Progenitor cell of endocrine pancreas (in vitro differentiated cells): Measurements from ENCODE around the gene TMEM164. TPM values are rescaled to one million over a fixed set of nuclear protein-coding genes. Genes with fewer than 3 reads are reported as not detected.
A peak's percentile ranks its signal among the peaks of the same experiment; 100 is the strongest.

Experiments
- DNase-seq: peaks from one replicate; pipeline ENCODE4 v3.0.0; 2021; ENCODE audit warnings: low spot score; ENCODE audit not compliant: unreplicated experiment
- H3K27ac Mint-ChIP-seq: 2 replicates; pipeline ENCODE4 v1.8.0; 2021; ENCODE audit warnings: mild to moderate bottlenecking, moderate library complexity, mixed read lengths
- H3K27me3 Mint-ChIP-seq: 2 replicates; pipeline ENCODE4 v1.8.0; 2021; ENCODE audit warnings: mixed read lengths
- H3K36me3 Mint-ChIP-seq: 2 replicates; pipeline ENCODE4 v1.8.0; 2022; ENCODE audit warnings: mixed read lengths; ENCODE audit not compliant: insufficient read depth
- H3K4me1 Mint-ChIP-seq: 2 replicates; pipeline ENCODE4 v1.8.0; 2021; ENCODE audit warnings: low read depth, mixed read lengths
- H3K4me3 Mint-ChIP-seq: 2 replicates; pipeline ENCODE4 v1.8.0; 2021; ENCODE audit warnings: low read depth, mild to moderate bottlenecking, moderate library complexity, mixed read lengths
- H3K9me3 Mint-ChIP-seq: 2 replicates; pipeline ENCODE4 v1.8.0; 2021; ENCODE audit warnings: low read depth, mixed read lengths
- CTCF ChIP-seq: fragments of 200-600 bp; sonication (generic); IDR thresholded peaks from one replicate; pipeline ENCODE4 v1.5.0; 2021; ENCODE audit warnings: antibody characterized with exemption, mild to moderate bottlenecking; ENCODE audit not compliant: unreplicated experiment
- total RNA-seq: library from RNA; stranded (reverse); gene quantifications from 2 replicates; pipeline ENCODE4 v1.2.1, GENCODE V29; 2021

The TMEM164 gene
- total RNA-seq, 1 donor from 2014 or later, result 109 TPM

DNA sequence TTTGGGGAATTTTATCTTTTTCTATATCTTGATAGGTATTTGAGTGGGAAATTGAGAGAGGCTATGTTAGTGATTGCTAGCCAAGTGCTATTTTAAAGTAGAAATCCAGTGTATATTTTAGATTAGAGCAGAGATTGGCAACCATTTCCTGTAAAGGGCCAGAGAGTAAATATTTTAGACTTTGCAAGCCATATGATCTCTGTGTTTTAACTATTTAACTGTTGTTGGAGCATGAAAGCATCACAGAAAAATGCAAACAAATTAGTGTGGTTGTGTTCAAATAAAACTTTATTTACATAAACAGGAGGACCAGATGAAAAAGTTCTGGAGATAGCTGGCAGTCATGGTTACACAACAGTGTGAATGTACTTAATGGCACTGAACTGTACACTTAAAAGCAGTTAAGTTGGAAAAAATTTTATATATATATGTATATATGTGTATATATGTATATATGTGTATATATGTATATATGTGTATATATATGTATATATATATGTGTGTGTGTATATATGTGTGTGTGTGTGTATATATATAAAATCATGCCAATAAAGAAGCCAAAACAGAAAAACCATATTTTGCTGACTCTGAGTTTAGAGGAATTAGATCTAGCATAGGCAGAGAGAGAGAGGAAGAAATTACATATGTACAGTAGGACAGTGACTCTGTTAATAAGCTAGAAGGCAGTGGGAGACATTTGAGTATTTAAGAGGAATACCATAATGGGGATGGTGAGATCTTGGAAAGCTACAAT, 83.4 kb downstream of the TMEM164 start:
- H3K4me3 Mint-ChIP-seq, result no peak overlapping the region
- peaks cover 4% of the 10 kb centered on the region for H3K36me3 Mint-ChIP-seq
- no peaks in the 10 kb centered on the region for H3K27me3 Mint-ChIP-seq
- H3K27ac Mint-ChIP-seq, result peak overlapping the region; percentile 8
- peaks cover 23% of the 10 kb centered on the region for H3K4me1 Mint-ChIP-seq
- no peaks in the 10 kb centered on the region for H3K9me3 Mint-ChIP-seq
- no peak for TF ChIP-seq CTCF
- DNase-seq, result no peak

DNA sequence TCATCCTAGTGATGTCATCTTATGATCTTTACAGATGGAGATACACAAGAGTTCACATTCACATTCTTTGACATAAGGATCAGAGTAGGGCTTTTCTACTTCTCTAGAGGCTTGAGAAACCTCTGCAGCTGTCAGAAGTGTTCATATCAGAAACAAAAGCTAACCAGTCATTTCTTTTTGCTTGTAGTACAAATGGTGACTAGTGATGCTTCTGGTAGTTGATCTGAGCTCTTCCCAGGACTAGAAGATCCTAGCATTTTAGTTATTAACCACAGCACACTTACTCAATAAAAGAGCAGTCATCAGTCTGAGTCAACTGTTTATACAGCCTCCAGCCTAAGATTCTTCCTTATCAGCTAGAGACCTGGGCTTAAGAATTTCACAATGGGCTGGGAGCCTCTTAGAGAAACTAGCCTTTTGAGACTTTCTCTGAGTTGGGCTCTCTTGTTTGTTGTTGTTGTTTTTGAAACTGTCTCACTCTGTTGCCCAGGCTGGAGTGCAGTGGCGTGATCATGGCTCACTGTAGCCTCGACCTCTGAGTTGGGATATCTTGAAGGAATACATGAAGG, 84.1 kb downstream of the TMEM164 start:
- Mint-ChIP-seq H3K36me3 (peaks cover 8% of the 10 kb centered on the region), H3K4me1 (peaks cover 23% of the 10 kb centered on the region), H3K4me3 (no peak overlapping the region), H3K27me3 (no peaks in the 10 kb centered on the region), H3K9me3 (peaks cover 3% of the 10 kb centered on the region), H3K27ac (peak overlapping the region; percentile 93)
- no peak for TF ChIP-seq CTCF
- DNase-seq, result no peak

GRCh38 chrX:110087485-110088356, 84.8 kb downstream of the TMEM164 start:
- no peak for TF ChIP-seq CTCF
- Mint-ChIP-seq H3K4me3 (no peak overlapping the region), H3K4me1 (peaks cover 23% of the 10 kb centered on the region), H3K9me3 (peaks cover 3% of the 10 kb centered on the region), H3K27ac (peak overlapping the region; percentile 93), H3K27me3 (no peaks in the 10 kb centered on the region), H3K36me3 (peaks cover 11% of the 10 kb centered on the region)
- no peak for DNase-seq

DNA sequence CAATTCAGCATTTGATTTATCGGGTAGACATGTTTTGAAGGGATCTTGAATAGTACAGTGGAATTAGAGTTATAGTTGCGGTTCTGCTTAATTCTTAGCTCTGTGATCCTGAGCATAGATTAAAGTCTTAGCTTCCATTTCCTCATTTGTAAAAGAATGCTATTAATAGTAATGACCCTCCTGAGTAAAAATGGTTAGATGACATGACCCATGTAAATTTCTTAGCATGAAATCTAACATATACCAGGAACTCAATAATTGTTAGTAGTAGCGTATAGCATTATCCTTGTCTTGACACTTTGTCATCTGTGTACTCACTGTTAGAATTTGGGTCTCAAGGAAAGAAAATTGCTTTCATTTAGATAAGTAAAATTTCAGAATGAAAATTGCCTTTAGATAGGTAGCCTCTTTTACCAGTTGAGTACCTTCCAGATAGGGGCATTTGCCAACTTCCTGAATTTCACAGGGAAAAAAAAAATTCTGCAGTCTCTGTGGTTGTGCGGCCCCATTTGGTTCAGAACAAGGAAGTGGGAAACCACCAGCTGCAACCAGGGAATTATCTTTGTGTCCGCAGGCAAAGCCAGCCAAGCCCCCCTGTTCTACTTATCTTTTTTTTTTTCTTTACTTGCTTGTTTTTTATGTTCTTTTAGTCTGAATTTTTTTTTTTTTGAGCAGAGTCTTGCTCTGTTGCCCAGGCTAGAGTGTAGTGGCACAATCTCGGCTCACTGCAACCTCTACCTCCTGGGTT, 86.9 kb downstream of the TMEM164 start:
- Mint-ChIP-seq H3K27me3 (no peaks in the 10 kb centered on the region), H3K4me1 (peaks cover 27% of the 10 kb centered on the region), H3K4me3 (no peak overlapping the region), H3K9me3 (peaks cover 13% of the 10 kb centered on the region), H3K27ac (no peak overlapping the region), H3K36me3 (peaks cover 23% of the 10 kb centered on the region)
- DNase-seq, result no peak
- no peak for TF ChIP-seq CTCF

DNA sequence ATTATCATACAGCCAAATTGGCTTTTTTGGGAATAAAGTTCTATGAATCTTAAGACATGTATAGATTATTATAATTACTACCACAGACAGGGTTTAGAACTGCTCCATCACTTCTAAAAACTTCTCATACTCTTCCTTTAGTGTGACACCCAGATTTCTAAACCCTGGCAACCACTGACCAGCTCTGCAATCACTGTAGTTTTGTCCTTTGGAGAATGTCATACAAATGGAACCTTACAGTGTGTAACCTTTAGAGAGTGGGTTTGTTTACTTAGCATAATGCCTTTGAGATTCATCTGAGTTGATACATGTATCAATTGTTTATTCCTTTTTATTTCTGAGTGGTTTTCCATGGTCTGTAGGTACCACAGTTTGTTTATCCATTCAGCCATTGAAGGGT, 95.0 kb downstream of the TMEM164 start:
- Mint-ChIP-seq H3K27me3 (no peaks in the 10 kb centered on the region), H3K4me1 (peaks cover 11% of the 10 kb centered on the region), H3K27ac (no peak overlapping the region), H3K36me3 (peaks cover 33% of the 10 kb centered on the region), H3K4me3 (no peak overlapping the region), H3K9me3 (peaks cover 18% of the 10 kb centered on the region)
- no peak for TF ChIP-seq CTCF
- DNase-seq, result no peak
